Measurements from ENCODE around the gene GEMIN4. TPM values are rescaled to one million over a fixed set of nuclear protein-coding genes. Genes with fewer than 3 reads are reported as not detected.
A peak's percentile ranks its signal among the peaks of the same experiment; 100 is the strongest.

GEMIN4 gene
- total RNA-seq, 1 donor: 8.7 TPM

- Histone ChIP-seq H3K4me2 (ENCODE audit: insufficient read depth, low read length) (no peak overlapping the region), H4K20me1 (ENCODE audit: insufficient read depth, low read length) (peaks cover 9% of the 10 kb centered on the region), H3K4me1 (ENCODE audit: insufficient read depth, low read length) (peaks cover 3% of the 10 kb centered on the region), H3K27me3 (ENCODE audit: insufficient read depth, low read length) (no peaks in the 10 kb centered on the region), H2AFZ (ENCODE audit: low read length) (no peak overlapping the region), H3K79me2 (ENCODE audit: insufficient read depth, low read length) (no peaks in the 10 kb centered on the region), H3K9me3 (ENCODE audit: low read depth, low read length) (no peaks in the 10 kb centered on the region), H3K4me3 (ENCODE audit: insufficient read depth, low read length) (no peak overlapping the region), H3K27ac (ENCODE audit: low read depth, low read length) (no peak overlapping the region), H3K36me3 (ENCODE audit: insufficient read depth, low read length) (peaks cover 8% of the 10 kb centered on the region)
- no peak for DNase-seq (ENCODE audit: insufficient read length, low spot score, missing footprints)
- no peak for TF ChIP-seq CTCF (IDR thresholded peaks at IDR 0.05; ENCODE audit: extremely low read depth, low read depth, low read length)
Observed at GRCh38 chr17:799261-799660, 47.2 kb upstream of the GEMIN4 start.

- Histone ChIP-seq H3K4me1 (ENCODE audit: insufficient read depth, low read length) (peaks cover 7% of the 10 kb centered on the region), H3K4me2 (ENCODE audit: insufficient read depth, low read length) (no peak overlapping the region), H3K36me3 (ENCODE audit: insufficient read depth, low read length) (peaks cover 8% of the 10 kb centered on the region), H3K79me2 (ENCODE audit: insufficient read depth, low read length) (no peaks in the 10 kb centered on the region), H3K9me3 (ENCODE audit: low read depth, low read length) (no peaks in the 10 kb centered on the region), H3K4me3 (ENCODE audit: insufficient read depth, low read length) (no peak overlapping the region), H3K27me3 (ENCODE audit: insufficient read depth, low read length) (no peaks in the 10 kb centered on the region), H3K27ac (ENCODE audit: low read depth, low read length) (no peak overlapping the region), H2AFZ (ENCODE audit: low read length) (no peak overlapping the region), H4K20me1 (ENCODE audit: insufficient read depth, low read length) (peaks cover 3% of the 10 kb centered on the region)
- no peak for DNase-seq (ENCODE audit: insufficient read length, low spot score, missing footprints)
- no peak for TF ChIP-seq CTCF (IDR thresholded peaks at IDR 0.05; ENCODE audit: extremely low read depth, low read depth, low read length)
Observed at GRCh38 chr17:798246-798645, 46.2 kb upstream of the GEMIN4 start.

GRCh38 chr17:797236-797840, 45.3 kb upstream of the GEMIN4 start:
- DNase-seq (ENCODE audit: insufficient read length, low spot score, missing footprints): peak; percentile 75
- Histone ChIP-seq H3K27ac (ENCODE audit: low read depth, low read length) (no peak overlapping the region), H3K9me3 (ENCODE audit: low read depth, low read length) (no peaks in the 10 kb centered on the region), H2AFZ (ENCODE audit: low read length) (no peak overlapping the region), H3K4me1 (ENCODE audit: insufficient read depth, low read length) (peaks cover 7% of the 10 kb centered on the region), H3K36me3 (ENCODE audit: insufficient read depth, low read length) (peaks cover 13% of the 10 kb centered on the region), H4K20me1 (ENCODE audit: insufficient read depth, low read length) (peaks cover 3% of the 10 kb centered on the region), H3K79me2 (ENCODE audit: insufficient read depth, low read length) (no peaks in the 10 kb centered on the region), H3K4me2 (ENCODE audit: insufficient read depth, low read length) (no peak overlapping the region), H3K4me3 (ENCODE audit: insufficient read depth, low read length) (no peak overlapping the region), H3K27me3 (ENCODE audit: insufficient read depth, low read length) (no peaks in the 10 kb centered on the region)
- no peak for TF ChIP-seq CTCF (IDR thresholded peaks at IDR 0.05; ENCODE audit: extremely low read depth, low read depth, low read length)

- H3K79me2 ChIP-seq (ENCODE audit: insufficient read depth, low read length): no peaks in the 10 kb centered on the region
- peaks cover 6% of the 10 kb centered on the region for H4K20me1 ChIP-seq (ENCODE audit: insufficient read depth, low read length)
- TF ChIP-seq CTCF (IDR thresholded peaks at IDR 0.05; ENCODE audit: extremely low read depth, low read depth, low read length): no peak
- H3K4me2 ChIP-seq (ENCODE audit: insufficient read depth, low read length): no peak overlapping the region
- no peak overlapping the region for H3K4me3 ChIP-seq (ENCODE audit: insufficient read depth, low read length)
- H2AFZ ChIP-seq (ENCODE audit: low read length): no peak overlapping the region
- H3K36me3 ChIP-seq (ENCODE audit: insufficient read depth, low read length): peaks cover 16% of the 10 kb centered on the region
- H3K9me3 ChIP-seq (ENCODE audit: low read depth, low read length): no peaks in the 10 kb centered on the region
- H3K27ac ChIP-seq (ENCODE audit: low read depth, low read length): no peak overlapping the region
- H3K27me3 ChIP-seq (ENCODE audit: insufficient read depth, low read length): no peaks in the 10 kb centered on the region
- H3K4me1 ChIP-seq (ENCODE audit: insufficient read depth, low read length): peaks cover 7% of the 10 kb centered on the region
- peak; percentile 53 for DNase-seq (ENCODE audit: insufficient read length, low spot score, missing footprints)
Observed at GRCh38 chr17:796609-797008, 44.5 kb upstream of the GEMIN4 start.

Data from osteoblast (primary cell).